Spleen (tissue), 7 donors: ENCODE results near the gene CS.

Experiments used
- POLR2AphosphoS5 ChIP-seq, 3 donors: sonication (generic); formaldehyde crosslinking; IDR thresholded peaks; one replicate each; pipeline ENCODE4 v1.5.1; 2017; ENCODE audit warnings: antibody characterized with exemption in 3 of 3
- TF ChIP-seq, protein P1 (sequence below), 11 experiments: fragments of 200-600 bp in 7 of 11; fragments of 450-650 bp in 4 of 11; sonication (generic) in 4 of 11; IDR thresholded peaks in 8 of 11; conservative IDR thresholded peaks in 3 of 11; 1 replicate in 7 of 11; 2 replicates in 4 of 11; pipeline versions ENCODE4 v1.4.0 to v1.8.0; 2016 to 2021; ENCODE audit warnings: antibody characterized with exemption in 11 of 11, inconsistent platforms in 4 of 11, mild to moderate bottlenecking in 1 of 11
- donor health status: DM: no; HTN: no; CAD: no; lungs with moderate emphysema.
- donor health status: DM: no; HTN: no; CAD: no.
- donor health status: DM: no; HTN: no; CAD: no.

DNA sequence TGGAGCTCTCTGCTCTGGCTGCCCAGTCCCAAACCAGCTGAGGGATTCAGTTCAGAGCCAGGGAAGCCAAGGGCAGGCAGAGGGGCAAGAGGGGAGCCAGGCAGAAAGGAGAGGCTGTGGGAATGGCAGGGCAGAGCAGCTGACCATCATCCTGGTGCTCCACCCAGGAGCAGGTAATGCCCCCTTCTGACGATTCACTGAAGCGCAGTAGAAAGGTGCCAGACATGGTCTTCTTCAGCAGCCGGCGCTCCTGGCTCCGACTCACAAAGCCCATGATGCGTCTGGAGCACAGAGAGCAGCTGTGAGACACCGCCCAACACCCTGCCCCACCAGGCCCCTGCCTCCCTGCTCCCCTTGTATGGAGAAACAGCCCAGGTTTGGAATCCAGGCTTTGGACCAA is 46.5 kb upstream of the CS start:
- TF ChIP-seq, protein P1, sequence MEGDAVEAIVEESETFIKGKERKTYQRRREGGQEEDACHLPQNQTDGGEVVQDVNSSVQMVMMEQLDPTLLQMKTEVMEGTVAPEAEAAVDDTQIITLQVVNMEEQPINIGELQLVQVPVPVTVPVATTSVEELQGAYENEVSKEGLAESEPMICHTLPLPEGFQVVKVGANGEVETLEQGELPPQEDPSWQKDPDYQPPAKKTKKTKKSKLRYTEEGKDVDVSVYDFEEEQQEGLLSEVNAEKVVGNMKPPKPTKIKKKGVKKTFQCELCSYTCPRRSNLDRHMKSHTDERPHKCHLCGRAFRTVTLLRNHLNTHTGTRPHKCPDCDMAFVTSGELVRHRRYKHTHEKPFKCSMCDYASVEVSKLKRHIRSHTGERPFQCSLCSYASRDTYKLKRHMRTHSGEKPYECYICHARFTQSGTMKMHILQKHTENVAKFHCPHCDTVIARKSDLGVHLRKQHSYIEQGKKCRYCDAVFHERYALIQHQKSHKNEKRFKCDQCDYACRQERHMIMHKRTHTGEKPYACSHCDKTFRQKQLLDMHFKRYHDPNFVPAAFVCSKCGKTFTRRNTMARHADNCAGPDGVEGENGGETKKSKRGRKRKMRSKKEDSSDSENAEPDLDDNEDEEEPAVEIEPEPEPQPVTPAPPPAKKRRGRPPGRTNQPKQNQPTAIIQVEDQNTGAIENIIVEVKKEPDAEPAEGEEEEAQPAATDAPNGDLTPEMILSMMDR (IDR thresholded peaks at IDR 0.05 in 8 of 11, conservative IDR thresholded peaks at IDR 0.05 in 3 of 11), result no peak
- peak in 1 of 3 donors; percentile 33 for TF ChIP-seq POLR2AphosphoS5 (IDR thresholded peaks at IDR 0.05)
